ENCODE results near the gene COMMD3.
"Not testable (repeated sequence)": the region's sequence is repeated elsewhere in the genome, so short reads cannot be mapped to it uniquely, and the experiment has no call there.

The COMMD3 gene

DNA sequence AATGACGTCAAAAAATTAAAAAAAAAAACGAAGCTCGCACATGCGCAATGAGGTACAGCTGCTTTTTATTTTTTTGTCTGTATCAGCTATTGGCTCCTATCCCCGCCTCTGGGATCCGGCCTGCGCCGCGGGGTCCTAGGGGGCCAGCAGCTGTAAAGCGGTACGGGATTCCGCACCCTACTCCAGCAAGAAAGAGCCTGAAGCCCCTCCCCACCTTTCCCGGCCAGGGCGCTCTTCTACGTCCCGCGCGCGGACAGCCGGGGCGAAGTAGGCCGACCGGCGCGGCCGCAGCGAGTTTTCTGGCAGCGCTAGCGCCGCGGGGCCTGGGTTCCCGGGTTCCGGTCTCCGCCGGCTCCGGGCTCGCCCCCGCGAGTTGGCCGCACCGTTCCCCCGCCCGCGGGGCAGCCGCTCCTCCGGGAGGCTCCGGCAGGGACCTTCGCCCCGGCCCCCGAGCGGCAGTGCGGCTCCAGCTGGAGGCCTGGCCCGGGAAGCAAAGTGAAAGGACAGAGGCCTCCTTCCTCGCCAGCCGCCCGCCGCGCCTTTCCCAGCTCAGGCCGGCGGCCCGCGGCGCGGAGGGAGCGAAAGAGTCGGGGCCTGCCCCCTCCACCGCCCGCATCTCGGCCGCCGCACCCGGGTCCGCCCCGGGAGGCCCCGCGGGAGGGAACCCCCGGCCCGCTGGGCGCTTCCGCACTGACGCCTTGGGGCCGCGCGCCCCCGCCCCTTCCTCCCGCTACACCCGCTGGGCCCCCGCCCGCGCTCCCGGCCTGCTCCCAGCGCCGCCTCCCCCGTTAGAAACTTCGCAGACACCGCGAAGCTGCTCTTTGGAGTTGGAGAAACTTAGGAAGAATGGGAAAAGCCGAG, 24.4 kb downstream of the COMMD3 start:
- DNase-seq = peak; percentile 70

DNA sequence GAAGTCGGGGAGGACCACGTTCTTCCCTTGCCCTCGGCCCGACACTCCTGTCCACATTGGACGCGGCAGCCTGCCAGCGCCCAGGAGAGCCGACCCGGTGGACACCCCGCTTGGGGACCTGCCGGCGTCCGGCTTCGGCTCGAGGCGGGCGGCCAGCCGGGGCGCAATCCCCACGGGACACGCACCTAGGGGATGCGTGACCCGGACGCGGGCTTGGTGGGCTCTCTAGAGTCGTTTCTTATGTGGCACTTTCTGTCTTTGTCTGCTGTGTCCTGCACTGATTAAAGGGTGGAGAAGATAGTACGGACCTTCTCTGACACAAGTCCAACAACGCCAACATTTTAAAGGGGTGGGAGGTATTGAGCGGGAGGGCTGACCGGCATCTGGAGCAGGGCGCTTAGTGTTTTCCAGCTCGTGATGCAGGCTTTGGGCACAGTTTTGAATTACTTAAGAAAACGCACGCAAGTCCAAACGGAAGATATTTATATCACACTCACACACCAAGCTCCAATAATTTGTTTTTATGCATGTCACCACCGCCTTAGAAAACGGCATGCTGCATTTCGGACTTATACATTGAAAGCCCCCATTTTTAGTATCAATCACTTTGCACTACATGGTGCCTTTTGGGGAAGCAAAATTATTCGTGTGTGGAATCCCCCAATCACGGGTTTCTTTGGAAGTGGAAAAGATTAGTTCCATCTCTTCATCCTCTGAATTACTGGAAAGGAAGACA, 25.2 kb downstream of the COMMD3 start:
- DNase-seq = peak; percentile 44

DNA sequence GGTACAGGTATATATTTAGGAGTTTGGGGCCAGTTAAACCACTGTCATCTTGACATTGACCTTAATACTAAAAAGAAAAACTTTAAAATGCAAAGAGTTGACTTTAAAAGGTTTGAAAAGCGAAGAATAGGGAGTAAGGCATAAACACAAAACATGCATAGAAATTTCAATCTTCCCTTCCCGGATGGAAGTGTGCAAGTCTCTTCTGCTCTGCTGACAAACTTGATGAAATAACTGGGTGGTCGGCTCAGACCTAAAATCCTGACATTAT, 25.7 kb downstream of the COMMD3 start:
- DNase-seq = no peak

DNA sequence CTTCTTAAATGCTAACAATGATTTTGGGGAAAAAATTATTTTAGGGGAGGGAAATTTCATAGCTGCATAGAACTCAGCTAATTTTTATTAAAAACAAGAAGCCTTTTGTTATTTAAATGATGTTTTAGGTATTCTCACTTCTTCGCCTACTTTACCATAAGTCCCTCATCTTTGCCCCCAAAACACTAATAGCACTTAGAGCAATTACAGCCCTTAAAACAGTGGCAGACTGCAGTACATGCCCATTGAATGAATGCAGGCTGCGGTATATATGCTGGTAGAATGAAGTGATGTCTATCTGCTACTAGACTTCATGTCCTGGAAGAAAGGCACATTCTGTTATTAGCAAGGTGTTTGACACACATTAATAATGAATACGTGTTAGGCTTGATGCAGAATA, 26.2 kb downstream of the COMMD3 start:
- DNase-seq = no peak

DNA sequence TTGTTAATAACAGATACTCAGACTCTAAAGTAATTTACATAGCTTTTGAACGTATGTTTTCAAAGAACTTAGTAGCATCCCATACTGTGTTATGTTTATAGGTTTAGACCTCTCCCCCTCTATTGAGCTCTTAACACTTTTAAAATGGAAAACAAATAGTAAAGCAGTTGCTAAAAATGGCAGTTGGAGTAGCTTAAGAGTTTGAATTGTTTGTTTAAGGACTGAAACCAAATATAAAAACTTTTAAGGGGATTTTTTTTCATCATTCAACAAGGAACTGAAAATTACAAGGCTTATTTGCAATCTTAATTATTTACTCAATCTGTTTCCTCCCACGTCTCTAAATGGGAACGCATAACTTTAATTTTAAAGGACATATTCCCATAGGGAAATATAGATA, 27.5 kb downstream of the COMMD3 start:
- DNase-seq = no peak

DNA sequence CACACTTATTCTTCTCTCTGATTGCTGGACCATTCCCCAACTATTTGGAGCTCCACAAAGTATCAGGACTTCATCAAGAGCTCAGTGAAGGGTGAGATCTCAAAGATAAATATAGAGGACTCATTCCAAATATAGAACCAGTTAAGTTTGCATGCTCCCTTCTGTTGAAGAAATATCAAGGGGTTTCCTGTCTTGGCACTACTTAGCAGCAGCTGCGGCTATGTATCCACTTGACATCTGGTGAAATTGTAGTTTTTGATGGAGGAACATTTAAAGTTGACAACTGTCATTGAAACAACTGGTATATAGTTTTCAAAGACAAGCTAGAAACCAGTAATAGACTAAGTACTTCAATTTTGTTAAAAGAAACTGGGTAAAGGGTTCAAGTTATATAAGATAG, 28.1 kb downstream of the COMMD3 start:
- no peak for DNase-seq

DNA sequence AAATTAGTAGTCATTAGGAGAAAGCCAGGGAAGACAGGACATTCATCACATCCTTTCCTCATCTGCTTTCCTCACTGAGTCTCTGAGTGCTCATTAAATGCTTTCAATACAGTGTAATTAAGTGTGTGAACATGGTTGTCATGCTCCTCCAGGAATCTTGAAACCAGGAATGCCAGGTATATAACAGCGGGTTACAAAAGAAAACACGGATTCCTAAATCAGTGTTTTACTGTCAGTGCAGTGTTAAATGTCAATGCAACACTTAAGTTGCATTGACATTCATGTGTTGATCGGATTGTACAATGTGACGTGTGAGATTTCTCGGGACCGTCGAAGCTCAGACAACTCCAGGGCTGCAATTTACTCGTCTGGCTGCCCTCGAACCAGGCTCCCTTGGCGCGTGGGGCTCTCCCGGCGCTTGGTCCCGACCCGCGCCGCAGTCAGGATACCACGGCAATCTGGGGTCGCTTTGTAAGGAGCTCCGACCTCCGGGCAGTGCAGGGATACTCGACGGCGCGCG, 28.7 kb downstream of the COMMD3 start:
- DNase-seq = no peak

DNA sequence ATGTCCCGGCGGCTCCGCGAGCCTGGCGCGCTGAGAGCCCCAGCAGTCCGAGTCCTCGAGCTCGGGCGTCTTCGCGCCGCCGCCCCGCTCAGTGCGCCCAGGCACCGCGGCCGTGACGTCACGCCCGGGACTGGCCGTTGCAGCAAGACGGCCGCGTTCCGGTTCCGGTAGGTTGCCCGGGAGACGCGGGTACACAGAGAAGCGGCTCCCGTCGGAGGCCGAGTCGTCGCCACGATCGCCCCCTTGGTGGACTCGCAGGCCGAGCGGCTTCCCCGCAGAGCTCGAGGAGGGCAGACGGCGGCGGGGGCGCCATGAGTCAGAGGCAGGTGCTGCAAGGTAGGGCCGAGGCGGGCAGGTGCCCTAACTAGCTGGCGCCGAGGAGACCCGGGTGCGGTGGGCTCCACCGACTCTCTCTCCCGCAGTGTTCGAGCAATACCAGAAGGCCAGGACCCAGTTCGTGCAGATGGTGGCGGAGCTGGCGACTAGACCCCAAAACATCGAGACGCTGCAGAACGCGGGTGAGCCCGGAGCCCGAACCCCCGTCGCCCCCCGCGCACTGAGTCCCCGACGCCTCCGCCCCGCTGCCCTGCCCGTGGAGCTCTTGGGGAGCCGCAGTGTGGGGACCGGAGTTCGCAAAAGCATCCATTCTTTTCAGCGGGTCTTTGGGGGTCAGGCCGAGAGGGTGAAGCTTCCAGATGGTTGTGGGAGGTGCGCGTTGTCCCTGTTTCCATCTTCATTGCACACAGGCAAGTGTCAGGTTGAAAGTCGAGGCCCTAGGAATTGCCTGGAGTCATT, 29.3 kb downstream of the COMMD3 start, which contains the start of gene SPAG6:
TSS of gene SPAG6 (plus strand) at position 196 of the 795 bp plus-strand sequence. CDS start at position 312, 116 bp downstream.
- no peak for DNase-seq

DNA sequence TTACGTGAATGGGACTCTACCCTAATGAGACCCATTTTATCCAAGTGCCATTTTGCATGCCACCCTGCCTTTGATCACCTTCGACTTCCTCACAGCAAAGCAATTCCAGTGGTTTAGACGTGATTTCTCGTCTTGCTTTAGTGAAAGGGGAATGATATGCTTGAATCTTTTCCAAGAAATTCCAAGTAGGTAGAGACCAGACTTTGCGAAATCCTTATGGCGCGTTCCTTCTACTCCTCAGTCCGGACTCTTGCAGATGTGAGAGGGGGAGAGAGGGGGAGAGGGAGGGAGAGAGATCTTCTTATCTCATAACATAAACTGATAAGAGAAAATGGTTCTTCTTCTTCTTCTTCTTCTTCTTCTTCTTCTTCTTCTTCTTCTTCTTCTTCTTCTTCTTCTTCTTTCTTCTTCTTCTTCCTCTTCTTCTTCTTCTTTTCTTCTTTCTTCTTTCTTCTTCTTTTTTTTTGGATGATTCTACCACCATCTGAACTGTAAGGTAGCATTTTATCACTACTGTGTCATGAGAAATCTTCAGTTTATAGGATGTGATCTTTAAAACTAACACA, 30.0 kb downstream of the COMMD3 start:
- DNase-seq = no peak

DNA sequence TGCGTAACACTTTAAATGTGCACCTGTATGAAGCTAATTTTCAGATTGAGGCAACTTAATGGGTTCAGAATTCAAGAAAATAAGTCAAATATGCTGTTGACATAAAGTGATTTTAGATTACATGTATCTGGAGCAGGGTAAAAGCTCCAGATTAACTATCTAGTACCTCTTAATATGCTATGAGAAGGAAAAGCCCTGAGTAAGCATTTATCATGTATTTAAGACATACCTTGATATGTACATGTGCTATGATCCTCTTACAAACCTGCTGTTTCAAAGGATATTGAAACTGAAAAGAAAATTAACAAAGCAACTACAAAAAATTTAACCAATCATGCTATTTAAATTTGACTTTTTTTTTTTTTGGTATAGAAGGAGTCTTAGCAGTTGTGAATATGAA, 33.6 kb downstream of the COMMD3 start:
- no peak for DNase-seq

DNA sequence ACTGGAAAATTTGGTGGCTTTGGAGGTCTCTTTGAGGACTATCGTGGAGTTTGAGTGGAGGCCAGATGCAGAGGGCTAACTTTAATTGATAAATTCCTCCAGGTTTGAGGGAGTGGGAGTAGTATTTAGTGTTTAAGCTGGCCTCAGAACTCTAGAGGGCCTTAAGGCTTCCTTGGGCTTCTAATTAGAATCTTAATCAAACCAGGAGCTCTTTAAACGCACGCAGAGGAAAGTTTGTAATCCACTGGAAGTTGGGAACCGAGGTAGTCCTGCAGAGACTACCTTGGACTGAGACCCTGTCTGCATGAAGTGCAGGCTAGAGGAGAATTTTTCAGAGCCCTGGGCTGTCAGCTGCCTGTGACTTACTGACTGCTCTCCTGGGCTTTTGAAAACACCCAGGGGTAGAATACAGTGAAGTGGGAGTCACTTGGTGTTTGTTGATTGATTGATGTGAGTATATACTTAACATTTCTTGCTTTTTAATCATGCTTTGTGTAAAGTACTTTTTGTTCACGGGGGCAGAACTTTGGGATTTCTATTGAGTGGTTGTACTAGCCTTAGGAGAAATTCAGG, 35.0 kb downstream of the COMMD3 start:
- DNase-seq = no peak

DNA sequence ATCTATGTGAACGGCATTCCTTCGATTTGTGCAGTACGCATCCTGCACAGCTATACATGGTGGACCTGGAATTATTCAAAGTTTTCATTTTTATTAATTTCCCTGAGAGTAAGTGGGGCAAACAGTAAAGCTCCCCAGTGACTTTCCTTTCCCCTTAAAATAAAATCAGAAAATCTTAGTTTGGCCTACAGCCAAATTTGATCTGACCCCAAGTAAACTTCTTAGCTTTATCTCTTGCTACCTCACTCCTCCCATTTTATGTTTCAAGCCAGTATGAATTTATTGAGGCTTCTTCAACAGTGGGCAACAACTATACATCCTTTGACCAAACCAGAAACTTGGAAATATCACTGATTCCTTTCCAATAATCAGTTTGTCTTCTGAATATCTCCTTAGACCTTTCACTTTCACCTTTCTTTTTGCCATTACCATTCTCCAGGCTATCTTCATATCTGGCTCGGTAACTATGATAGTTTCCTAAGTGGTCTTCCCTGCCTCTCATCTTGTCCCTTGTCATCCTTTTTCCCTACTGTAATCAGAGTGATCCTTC, 40.2 kb downstream of the COMMD3 start:
- DNase-seq = no peak

DNA sequence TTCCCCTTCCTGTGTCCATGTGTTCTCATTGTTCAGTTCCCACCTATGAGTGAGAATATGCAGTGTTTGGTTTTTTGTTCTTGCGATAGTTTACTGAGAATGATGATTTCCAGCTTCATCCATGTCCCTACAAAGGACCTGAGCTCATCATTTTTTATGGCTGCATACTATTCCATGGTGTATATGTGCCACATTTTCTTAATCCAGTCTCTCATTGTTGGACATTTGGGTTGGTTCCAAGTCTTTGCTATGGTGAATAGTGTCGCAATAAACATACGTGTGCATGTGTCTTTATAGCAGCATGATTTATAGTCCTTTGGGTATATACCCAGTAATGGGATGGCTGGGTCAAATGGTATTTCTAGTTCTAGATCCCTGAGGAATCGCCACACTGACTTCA, 41.6 kb downstream of the COMMD3 start:
- DNase-seq = not testable (repeated sequence)

DNA sequence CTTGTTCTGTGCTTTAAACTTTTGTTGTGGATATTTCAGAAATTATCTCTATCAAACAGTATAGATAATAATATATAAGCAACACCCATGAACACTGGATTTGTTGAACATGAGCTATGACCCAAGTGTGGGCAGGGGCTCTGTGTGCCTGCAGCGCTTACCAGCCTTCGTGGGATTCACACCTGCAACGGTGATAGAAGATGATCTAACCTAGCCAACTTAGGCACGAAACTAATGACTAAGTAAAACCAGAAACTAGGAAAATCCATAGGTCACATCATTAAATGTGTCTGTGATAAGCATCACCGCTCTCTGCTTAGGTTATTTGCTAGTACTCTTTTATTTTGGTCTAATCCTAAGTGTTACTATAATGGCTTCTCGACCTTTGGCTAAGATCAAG, 47.1 kb downstream of the COMMD3 start:
- DNase-seq = no peak

DNA sequence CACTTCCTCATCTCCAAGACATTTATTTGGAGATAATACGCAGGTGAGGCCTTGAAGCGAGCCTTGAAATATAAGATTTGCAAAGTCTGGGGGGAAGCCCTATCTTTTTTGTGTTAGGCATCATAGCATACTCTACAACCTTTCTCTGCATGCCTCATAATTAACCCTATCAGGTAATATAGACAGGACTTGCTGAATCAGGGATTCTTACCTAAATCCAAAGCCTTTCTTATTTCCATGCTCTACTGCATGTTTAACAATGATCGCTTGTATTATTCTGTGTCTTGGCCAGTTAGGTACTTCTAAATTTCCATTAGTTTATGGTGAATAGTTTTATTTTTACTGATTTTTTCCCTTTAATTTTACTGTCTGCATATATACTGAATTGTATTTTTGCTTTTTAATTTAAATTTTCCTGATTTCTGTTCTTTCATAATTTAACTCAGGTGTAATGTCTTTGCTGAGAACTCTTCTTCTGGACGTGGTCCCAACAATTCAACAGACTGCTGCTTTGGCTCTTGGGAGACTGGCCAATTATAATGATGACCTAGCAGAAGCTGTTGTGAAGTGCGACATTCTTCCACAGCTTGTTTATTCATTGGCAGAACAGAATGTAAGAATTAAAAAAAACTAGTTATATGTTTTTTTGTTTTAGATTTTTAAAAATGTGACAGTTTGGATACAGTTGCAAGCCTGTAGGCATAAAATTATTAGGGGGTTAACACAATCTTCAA, 48.4 kb downstream of the COMMD3 start:
- DNase-seq = no peak

DNA sequence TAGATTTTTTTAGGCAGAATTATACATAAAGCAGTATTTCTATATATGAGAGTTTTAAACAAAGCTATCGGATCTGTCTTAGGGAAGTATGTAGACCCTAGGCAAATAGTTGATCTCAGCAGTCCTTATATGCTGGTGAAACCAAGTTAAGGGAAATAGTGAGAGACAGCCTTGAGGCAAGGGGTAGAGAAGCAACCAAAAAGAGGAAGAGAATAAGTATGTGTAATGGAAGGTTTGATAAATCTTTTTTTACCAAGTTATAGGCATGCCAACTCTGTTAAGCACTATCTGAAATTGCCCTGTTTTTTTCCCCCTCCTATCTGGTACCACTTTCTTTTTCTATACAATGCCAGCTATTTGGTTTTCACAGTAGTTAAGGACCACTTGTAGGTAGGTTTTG, 49.0 kb downstream of the COMMD3 start:
- no peak for DNase-seq

DNA sequence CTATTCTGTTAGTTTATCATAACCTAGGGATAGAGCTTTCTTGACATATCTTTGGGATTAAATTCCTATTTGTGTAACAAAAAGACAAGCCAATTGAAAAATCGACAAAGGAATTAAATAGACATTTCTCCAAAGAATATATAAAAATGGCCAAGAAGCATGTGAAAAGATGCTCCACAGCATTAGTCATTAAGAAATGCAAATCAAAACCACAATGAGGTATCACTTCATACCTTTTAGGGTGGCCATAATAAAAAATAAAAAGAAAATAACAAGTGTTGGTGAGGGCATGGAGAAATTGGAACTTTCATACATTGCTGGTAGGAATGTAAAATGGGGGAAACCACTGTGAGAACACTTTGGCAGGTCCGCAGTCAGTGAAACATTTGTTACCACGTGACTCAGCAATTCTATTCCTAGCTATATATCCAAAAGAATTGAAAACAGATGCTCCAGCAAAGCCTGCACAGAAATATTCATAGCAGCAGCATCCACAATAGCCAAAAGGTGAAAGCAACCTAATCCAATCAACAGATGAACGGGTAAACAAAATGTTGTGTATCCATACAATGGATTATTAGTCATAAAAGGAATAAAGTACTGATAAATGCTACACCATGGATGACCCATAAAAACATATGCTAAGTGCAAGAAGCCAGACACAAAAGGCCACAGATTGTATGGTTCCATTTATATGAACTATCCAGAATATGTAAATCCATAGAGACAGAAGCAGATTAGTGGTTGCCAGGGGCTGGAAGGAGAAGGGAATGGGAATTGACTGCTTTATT, 49.7 kb downstream of the COMMD3 start:
- DNase-seq = no peak

DNA sequence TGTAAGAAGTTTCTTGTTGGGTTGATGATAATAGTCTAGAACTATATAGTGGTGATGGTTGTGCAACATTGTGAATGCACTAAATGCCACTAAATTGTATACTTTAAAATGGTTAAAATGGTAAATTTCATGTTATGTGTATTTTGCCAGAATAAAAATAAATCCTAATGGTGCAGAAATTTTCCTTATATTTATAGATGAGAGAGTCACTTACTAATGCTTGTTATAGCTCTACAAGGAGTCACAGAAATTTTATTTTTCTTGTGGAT, 50.2 kb downstream of the COMMD3 start:
- no peak for DNase-seq

DNA sequence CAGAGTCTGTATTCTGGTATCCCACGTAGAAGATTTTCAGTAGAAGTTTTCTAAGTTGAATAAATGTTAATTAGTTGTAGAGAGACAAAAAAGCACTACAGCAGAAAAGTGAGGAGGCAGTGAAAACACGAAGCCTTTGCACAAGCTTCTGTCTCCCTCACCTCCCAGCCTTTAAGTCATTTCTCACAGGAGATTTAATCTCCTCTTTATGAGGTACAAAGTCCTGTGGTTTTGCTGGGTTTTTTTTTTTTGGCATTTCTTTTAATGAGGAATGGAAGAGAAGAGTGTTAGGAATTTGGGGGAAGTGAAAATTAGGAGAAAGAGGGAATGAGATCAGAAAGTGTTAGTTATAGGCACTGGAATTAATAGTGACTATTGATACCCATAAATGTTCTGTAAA, 50.6 kb downstream of the COMMD3 start:
- DNase-seq = no peak

DNA sequence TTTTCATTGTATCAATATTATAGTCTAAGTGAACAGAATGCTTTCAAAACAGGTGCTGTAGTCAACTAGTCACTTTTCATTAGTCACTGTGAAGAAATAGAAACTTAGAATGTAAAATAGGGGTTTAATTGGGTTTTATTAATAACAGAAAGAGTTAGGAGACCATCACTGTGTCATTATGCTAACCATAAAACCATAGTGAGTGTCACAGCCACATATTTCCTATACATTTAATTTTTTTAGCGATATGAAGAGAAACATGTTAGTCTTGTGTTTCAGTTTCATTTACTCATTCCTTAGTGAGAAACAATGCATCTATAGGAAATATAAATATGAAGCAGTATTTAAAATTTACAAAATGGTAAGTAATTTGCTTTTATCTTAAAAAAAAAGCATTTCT, 51.3 kb downstream of the COMMD3 start:
- DNase-seq = no peak

DNA sequence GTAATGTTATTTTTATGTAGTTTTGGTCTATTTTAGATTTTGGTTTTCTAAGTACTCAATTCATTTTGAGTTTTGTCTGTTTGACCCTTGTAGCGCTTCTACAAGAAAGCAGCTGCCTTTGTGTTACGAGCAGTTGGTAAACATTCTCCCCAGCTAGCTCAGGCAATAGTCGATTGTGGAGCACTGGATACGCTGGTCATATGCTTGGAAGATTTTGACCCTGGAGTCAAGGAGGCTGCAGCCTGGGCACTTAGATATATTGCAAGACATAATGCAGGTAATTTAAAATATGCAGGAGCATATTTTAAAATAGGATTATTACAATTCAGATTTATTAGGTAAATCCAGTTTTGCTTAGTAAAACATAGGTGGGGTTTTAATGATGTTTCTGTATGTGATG, 52.2 kb downstream of the COMMD3 start:
- DNase-seq = no peak
